Body of pancreas (tissue), 4 donors: ENCODE measurements around the gene CNTNAP2. TPM values are rescaled to one million over a fixed set of nuclear protein-coding genes. Genes with fewer than 3 reads are reported as not detected.

Experiments
- ATAC-seq: fragments of 150-250 bp; one replicate; pipeline ENCODE4 v1.9.1; 2016
- DNase-seq, 4 donors: peaks; one replicate each; pipeline ENCODE4 v3.0.0-alpha.2; 2019
- H3K27ac ChIP-seq, 4 donors: fragments of 200-600 bp; sonication (generic); 1 replicate in 3 of 4; 2 replicates in 1 of 4; pipeline versions ENCODE4 v1.5.1 to v1.6.1; 2016 to 2019; ENCODE audit warnings: mild to moderate bottlenecking in 1 of 4, mixed read lengths in 1 of 4, moderate library complexity in 1 of 4
- H3K27me3 ChIP-seq, 2 donors: fragments of 200-600 bp; sonication (generic); one replicate each; pipeline ENCODE4 v1.6.0; 2016; ENCODE audit warnings: mild to moderate bottlenecking in 1 of 2
- H3K36me3 ChIP-seq, 2 donors: fragments of 200-600 bp; sonication (generic); replicated peaks in 1 of 2; 2 replicates each; pipeline ENCODE4 v1.5.1; 2016; ENCODE audit warnings: low read depth in 2 of 2; ENCODE audit not compliant: insufficient read depth in 1 of 2
- H3K4me1 ChIP-seq: fragments of 200-600 bp; sonication (generic); one replicate; pipeline ENCODE4 v1.6.0; 2016
- H3K4me3 ChIP-seq, 2 donors: fragments of 200-600 bp; sonication (generic); 1 replicate in 1 of 2; 2 replicates in 1 of 2; pipeline ENCODE4 v1.5.1; 2016 to 2019
- H3K9me3 ChIP-seq, 3 donors: fragments of 200-600 bp; sonication (generic); 1 replicate in 2 of 3; 2 replicates in 1 of 3; pipeline ENCODE4 v1.5.1; 2016
- CTCF ChIP-seq, 7 experiments: fragments of 450-650 bp in 4 of 7; fragments of 200-600 bp in 3 of 7; sonication (generic) in 3 of 7; IDR thresholded peaks; one replicate each; pipeline ENCODE4 v1.5.1; 2016 to 2019; ENCODE audit warnings: antibody characterized with exemption in 7 of 7
- POLR2A ChIP-seq, 3 donors: fragments of 450-650 bp; IDR thresholded peaks; one replicate each; pipeline ENCODE4 v1.6.1; 2016; ENCODE audit warnings: antibody characterized with exemption in 3 of 3, mild to moderate bottlenecking in 2 of 3
- WGBS, 2 donors: methylation state at CpG; one replicate each; pipeline ENCODE4 v1.1.5; 2017; 5-methylcytosine and 5-hydroxymethylcytosine counted together
- intact Hi-C: fragments of 100-400 bp; cut with DNase I; formaldehyde crosslinking; loops from one replicate; pipeline ENCODE4 v1.15.1; 2023
- total RNA-seq, 2 donors: library from RNA; depleted of rRNA; stranded (reverse); fragments of >200 nt; gene quantifications; one replicate each; pipeline ENCODE4 v1.1.0, GENCODE V29; 2016

Gene CNTNAP2
- total RNA-seq, 2 donors from 2014 or later = 1.0 TPM; not detected in 1

- WGBS, 2 donors = 74 to 78% methylated on average over 4 of the region's 4 CpGs
- Histone ChIP-seq H3K4me3 (no peak overlapping the region), H3K27me3 (no peaks in the 10 kb centered on the region), H3K36me3 (no peaks in the 10 kb centered on the region), H3K4me1 (no peaks in the 10 kb centered on the region), H3K27ac (no peak overlapping the region), H3K9me3 (no peaks in the 10 kb centered on the region)
- ATAC-seq (no peak), DNase-seq (no peak)
- intact Hi-C loops = no loop called here
- TF ChIP-seq CTCF (IDR thresholded peaks at IDR 0.05) = no peak
- TF ChIP-seq POLR2A (IDR thresholded peaks at IDR 0.05) = no peak
These were observed 1542.7 kb downstream of the CNTNAP2 start for GRCh38 chr7:147659036-147659995.

- H3K36me3 ChIP-seq = no peaks in the 10 kb centered on the region
- no peak overlapping the region for H3K27ac ChIP-seq
- 36 to 45% methylated on average over 6 of the region's 6 CpGs for WGBS, 2 donors
- no peak overlapping the region for H3K4me3 ChIP-seq
- intact Hi-C loops = no loop called here
- ATAC-seq (no peak), DNase-seq (no peak)
- H3K9me3 ChIP-seq = no peaks in the 10 kb centered on the region
- TF ChIP-seq CTCF (IDR thresholded peaks at IDR 0.05) (no peak), POLR2A (IDR thresholded peaks at IDR 0.05) (no peak)
- H3K4me1 ChIP-seq = no peaks in the 10 kb centered on the region
- H3K27me3 ChIP-seq = no peaks in the 10 kb centered on the region
These were observed 1547.9 kb downstream of the CNTNAP2 start for GRCh38 chr7:147664541-147664940.

- no peak for DNase-seq
- 78 to 80% methylated on average over 8 to 10 of the region's 10 CpGs for WGBS, 2 donors
- intact Hi-C loops = no loop called here
These were observed 1554.2 kb downstream of the CNTNAP2 start for GRCh38 chr7:147670759-147671158.

GRCh38 chr7:147674705-147675104 lies 1558.1 kb downstream of the CNTNAP2 start:
- DNase-seq (no peak), ATAC-seq (no peak)
- TF ChIP-seq CTCF (IDR thresholded peaks at IDR 0.05) (no peak), POLR2A (IDR thresholded peaks at IDR 0.05) (no peak)
- intact Hi-C loops = no loop called here
- Histone ChIP-seq H3K4me1 (no peaks in the 10 kb centered on the region), H3K4me3 (no peak overlapping the region), H3K9me3 (no peaks in the 10 kb centered on the region), H3K36me3 (no peaks in the 10 kb centered on the region), H3K27ac (no peak overlapping the region), H3K27me3 (no peaks in the 10 kb centered on the region)

More at GRCh38 chr7:147670759-147671158, 1554.2 kb downstream of the CNTNAP2 start:
- Histone ChIP-seq H3K4me3 (no peak overlapping the region), H3K27ac (no peak overlapping the region), H3K4me1 (no peaks in the 10 kb centered on the region), H3K9me3 (no peaks in the 10 kb centered on the region), H3K27me3 (no peaks in the 10 kb centered on the region), H3K36me3 (no peaks in the 10 kb centered on the region)
- ATAC-seq = no peak
- TF ChIP-seq POLR2A (IDR thresholded peaks at IDR 0.05) (no peak), CTCF (IDR thresholded peaks at IDR 0.05) (no peak)
